GM20000 (cell line): ENCODE data around the gene MMD.
"Not testable (repeated sequence)": the region's sequence is repeated elsewhere in the genome, so short reads cannot be mapped to it uniquely, and the experiment has no call there.

Experiments
- DNase-seq: peaks from one replicate; pipeline ENCODE4 v3.0.0; 2012; ENCODE audit warnings: low spot score
- TF ChIP-seq, protein P1 (sequence below): IDR thresholded peaks from 2 replicates; pipeline ENCODE4 v1.5.1; 2012; ENCODE audit warnings: mild to moderate bottlenecking, control low read depth; ENCODE audit errors: extremely low read depth, missing control alignments

Gene MMD

GRCh38 chr17:55421179-55421934, at the start of gene MMD:
TSS of gene MMD (minus strand) at chr17:55421835. CDS start at chr17:55421695, 140 bp downstream.
- TF ChIP-seq, protein P1, sequence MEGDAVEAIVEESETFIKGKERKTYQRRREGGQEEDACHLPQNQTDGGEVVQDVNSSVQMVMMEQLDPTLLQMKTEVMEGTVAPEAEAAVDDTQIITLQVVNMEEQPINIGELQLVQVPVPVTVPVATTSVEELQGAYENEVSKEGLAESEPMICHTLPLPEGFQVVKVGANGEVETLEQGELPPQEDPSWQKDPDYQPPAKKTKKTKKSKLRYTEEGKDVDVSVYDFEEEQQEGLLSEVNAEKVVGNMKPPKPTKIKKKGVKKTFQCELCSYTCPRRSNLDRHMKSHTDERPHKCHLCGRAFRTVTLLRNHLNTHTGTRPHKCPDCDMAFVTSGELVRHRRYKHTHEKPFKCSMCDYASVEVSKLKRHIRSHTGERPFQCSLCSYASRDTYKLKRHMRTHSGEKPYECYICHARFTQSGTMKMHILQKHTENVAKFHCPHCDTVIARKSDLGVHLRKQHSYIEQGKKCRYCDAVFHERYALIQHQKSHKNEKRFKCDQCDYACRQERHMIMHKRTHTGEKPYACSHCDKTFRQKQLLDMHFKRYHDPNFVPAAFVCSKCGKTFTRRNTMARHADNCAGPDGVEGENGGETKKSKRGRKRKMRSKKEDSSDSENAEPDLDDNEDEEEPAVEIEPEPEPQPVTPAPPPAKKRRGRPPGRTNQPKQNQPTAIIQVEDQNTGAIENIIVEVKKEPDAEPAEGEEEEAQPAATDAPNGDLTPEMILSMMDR = no peak
- no peak for DNase-seq

DNA sequence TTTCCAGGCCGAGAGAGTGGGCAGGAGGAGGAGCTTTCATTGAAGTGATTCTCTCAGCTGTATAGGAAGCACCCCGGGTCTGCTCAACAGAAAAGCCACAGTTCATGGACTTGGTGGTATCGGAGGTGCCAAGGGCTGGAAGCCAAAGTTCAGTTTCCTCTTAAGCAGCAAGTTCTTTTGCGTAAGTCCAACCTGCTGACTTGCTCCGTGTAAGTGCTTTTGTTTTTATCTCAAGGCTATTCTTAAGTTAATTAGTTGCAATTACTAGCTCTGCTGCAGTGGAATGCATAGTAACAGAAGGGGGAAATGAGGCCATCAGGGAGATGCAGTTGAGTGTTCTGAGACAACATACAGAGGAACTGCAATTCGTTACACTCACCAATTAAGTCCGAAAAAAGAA, 45.0 kb upstream of the MMD start:
- TF ChIP-seq, protein P1 = no peak
- DNase-seq = no peak

GRCh38 chr17:55465771-55466170, 44.1 kb upstream of the MMD start:
- DNase-seq = not testable (repeated sequence)

DNA sequence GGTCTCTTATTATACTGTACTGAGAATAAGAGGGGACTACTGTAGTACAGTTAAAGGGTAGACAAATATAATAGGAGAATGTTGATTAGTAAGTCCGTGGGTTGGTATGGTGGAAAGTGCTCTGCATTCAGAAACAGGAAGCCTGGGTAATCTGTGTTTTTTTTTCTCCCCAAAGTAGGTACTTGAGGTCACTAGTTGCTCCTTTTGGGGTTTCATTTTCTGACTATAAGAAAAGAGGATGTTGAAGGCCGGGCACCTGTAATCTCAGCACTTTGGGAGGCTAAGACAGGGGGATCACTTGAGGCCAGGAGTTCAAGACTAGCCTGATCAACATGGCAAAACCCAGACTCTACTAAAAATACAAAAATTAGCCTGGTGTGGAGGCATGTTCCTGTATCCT, 42.0 kb upstream of the MMD start:
- TF ChIP-seq, protein P1 = no peak
- peak; percentile 44 for DNase-seq

DNA sequence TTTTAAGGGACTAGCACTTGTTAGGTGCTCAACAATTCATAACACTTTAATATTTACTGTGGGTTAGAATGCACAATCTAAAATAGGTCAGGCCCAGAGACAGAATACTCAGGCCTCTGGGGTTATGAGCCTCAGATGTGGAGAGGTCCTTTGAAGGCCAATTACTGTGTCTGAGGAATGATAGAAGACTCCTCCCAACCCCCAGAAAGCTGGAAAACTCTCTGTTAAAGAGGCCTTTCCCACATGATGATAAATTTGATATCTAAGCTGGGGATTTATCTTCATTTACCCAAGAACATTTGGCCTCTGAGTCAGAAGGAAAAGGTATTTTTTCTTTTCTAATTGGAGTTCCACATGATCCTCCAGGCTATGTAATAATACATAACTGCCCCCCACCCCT, 41.1 kb upstream of the MMD start:
- TF ChIP-seq, protein P1 = no peak
- no peak for DNase-seq

DNA sequence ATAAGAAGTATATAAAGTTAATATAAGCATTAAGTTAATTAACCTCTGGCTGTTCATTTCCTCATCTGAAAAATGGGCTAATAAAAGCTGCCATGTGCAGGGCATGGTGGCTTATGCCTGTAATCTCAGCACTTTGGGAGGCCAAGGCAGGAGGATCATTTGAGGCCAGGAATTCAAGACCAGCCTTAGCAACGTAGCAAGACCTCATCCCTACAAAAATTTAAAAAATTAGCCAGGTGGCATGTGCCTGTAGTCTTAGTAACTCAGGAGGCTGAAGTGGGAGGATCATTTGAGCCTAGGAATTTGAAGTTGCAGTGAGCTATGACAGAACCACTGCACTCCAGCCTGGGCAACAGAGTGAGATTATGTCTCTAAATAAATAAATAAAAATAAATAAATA, 40.6 kb upstream of the MMD start:
- no peak for DNase-seq
- TF ChIP-seq, protein P1 = no peak

- TF ChIP-seq, protein P1 = no peak
- no peak for DNase-seq
Observed at GRCh38 chr17:55458978-55459377, 37.3 kb upstream of the MMD start.

GRCh38 chr17:55458287-55458900, 36.8 kb upstream of the MMD start:
- TF ChIP-seq, protein P1 = no peak
- no peak for DNase-seq
